PFSK-1 (cell line): ENCODE results near the gene ARAP1.

Source experiments
- FOXP2 ChIP-seq: optimal IDR thresholded peaks from 2 replicates; pipeline ENCODE3; 2011; ENCODE audit warnings: borderline replicate concordance, control low read depth, inconsistent platforms; ENCODE audit not compliant: insufficient read depth; ENCODE audit errors: extremely low read length, extremely low read depth
- POLR2AphosphoS5 ChIP-seq: IDR thresholded peaks from 2 replicates; pipeline ENCODE4 v1.6.1; 2012; ENCODE audit warnings: low read depth, mild to moderate bottlenecking, control low read depth, low read length, moderate library complexity
- REST ChIP-seq, 2 experiments: IDR thresholded peaks; 2 replicates each; pipeline versions ENCODE4 v1.6.1 to v1.8.0; 2011 to 2012; ENCODE audit warnings: low read depth in 2 of 2, low read length in 2 of 2, control low read depth in 1 of 2, inconsistent platforms in 1 of 2, mild to moderate bottlenecking in 1 of 2, moderate library complexity in 1 of 2; ENCODE audit not compliant: insufficient read depth in 1 of 2
- SIN3A ChIP-seq: IDR thresholded peaks from 2 replicates; pipeline ENCODE4 v1.6.1; 2012; ENCODE audit warnings: mild to moderate bottlenecking, low read length, moderate library complexity, borderline replicate concordance; ENCODE audit not compliant: insufficient read depth
- TAF1 ChIP-seq: IDR thresholded peaks from 2 replicates; pipeline ENCODE4 v1.6.1; 2012; ENCODE audit warnings: low read length, control low read depth, borderline replicate concordance; ENCODE audit not compliant: insufficient read depth

ARAP1 gene

GRCh38 chr11:72753341-72754148, 1.3 kb upstream of the ARAP1 start:
- no peak for TF ChIP-seq REST (IDR thresholded peaks at IDR 0.05; ENCODE audit: insufficient read depth in 1 of 2, low read depth in 2 of 2, low read length in 2 of 2)
- no peak for TF ChIP-seq FOXP2
- TF ChIP-seq TAF1 = no peak
- TF ChIP-seq POLR2AphosphoS5 = no peak
- no peak for TF ChIP-seq SIN3A

- TF ChIP-seq TAF1 (0 out of 2 replicates have a peak, but pooled peaks have one; percentile 19), FOXP2 (no peak)
These were observed 806 bp downstream of the ARAP1 start for GRCh38 chr11:72751116-72752087.

GRCh38 chr11:72750556-72751115, 1.6 kb downstream of the ARAP1 start:
- no peak for TF ChIP-seq REST (IDR thresholded peaks at IDR 0.05; ENCODE audit: insufficient read depth in 1 of 2, low read depth in 2 of 2, low read length in 2 of 2)

DNA sequence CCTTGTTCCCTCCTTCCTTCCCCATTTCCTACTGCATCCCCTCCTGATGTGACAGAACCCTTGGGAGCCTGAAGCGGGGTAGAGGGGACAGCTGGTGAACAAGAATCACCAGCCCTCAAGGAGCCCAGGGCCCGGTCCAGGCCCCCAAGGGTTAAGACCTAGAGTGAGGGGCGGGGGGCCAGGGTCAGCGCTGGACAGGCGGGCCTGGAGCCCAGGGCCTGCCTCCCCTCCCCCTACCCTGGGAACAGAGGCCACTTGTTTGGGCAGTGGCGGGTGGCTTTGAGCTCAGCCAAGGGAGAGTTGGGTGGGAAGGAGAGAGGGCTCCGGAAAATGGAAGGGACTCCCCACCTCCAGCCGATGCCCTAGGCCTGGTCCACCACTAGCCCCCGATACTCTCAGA, 2.1 kb downstream of the ARAP1 start:
- no peak for TF ChIP-seq TAF1
- TF ChIP-seq FOXP2 = no peak
- TF ChIP-seq POLR2AphosphoS5 = no peak
- no peak for TF ChIP-seq SIN3A
- no peak for TF ChIP-seq REST (IDR thresholded peaks at IDR 0.05; ENCODE audit: insufficient read depth in 1 of 2, low read depth in 2 of 2, low read length in 2 of 2)

GRCh38 chr11:72747289-72747855, 4.8 kb downstream of the ARAP1 start:
- no peak for TF ChIP-seq REST (IDR thresholded peaks at IDR 0.05; ENCODE audit: insufficient read depth in 1 of 2, low read depth in 2 of 2, low read length in 2 of 2)
- TF ChIP-seq FOXP2 = no peak
